Testis (tissue), 2 donors: ENCODE results near the gene CDH22.

ENCODE experiments used
- CTCF ChIP-seq, 3 experiments: fragments of 450-650 bp in 2 of 3; fragments of 200-600 bp in 1 of 3; sonication (generic) in 1 of 3; IDR thresholded peaks; one replicate each; pipeline ENCODE4 v1.5.1; 2016 to 2019; ENCODE audit warnings: antibody characterized with exemption in 3 of 3, mild to moderate bottlenecking in 2 of 3, moderate library complexity in 1 of 3
- POLR2A ChIP-seq: fragments of 450-650 bp; IDR thresholded peaks from one replicate; pipeline ENCODE4 v1.6.1; 2017; ENCODE audit warnings: antibody characterized with exemption, mild to moderate bottlenecking, moderate library complexity

- TF ChIP-seq CTCF (IDR thresholded peaks at IDR 0.05) = no peak
- no peak for TF ChIP-seq POLR2A
Measured at GRCh38 chr20:46315311-46315710, 7.0 kb upstream of the CDH22 start.
